Keratinocyte (primary cell): Measurements from ENCODE around the gene MPND. TPM values are rescaled to one million over a fixed set of nuclear protein-coding genes. Genes with fewer than 3 reads are reported as not detected.

Experiments
- DNase-seq: peaks from one replicate; pipeline ENCODE4 v3.0.0-alpha.2; 2011; ENCODE audit warnings: low read depth, missing footprints, low spot score
- FAIRE-seq: peaks from 2 replicates; lab custom pipeline; 2011; peaks lifted over from hg19 to GRCh38; lab: Jason Lieb, UNC
- H2AFZ ChIP-seq: 2 replicates; pipeline ENCODE4 v1.6.0; 2012; ENCODE audit warnings: low read length, control low read depth, inconsistent platforms; ENCODE audit not compliant: control insufficient read depth
- H3K27ac ChIP-seq: 2 replicates; pipeline ENCODE4 v1.5.1; 2011; ENCODE audit warnings: low read length; ENCODE audit not compliant: control insufficient read depth, insufficient read depth
- H3K27me3 ChIP-seq: 3 replicates; pipeline ENCODE4 v1.6.0; 2011; ENCODE audit warnings: low read length; ENCODE audit not compliant: control insufficient read depth, insufficient read depth; ENCODE audit errors: extremely low read depth
- H3K36me3 ChIP-seq, 2 experiments: 2 replicates in 1 of 2; 3 replicates in 1 of 2; pipeline ENCODE4 v1.5.1; 2011; ENCODE audit warnings: low read length in 2 of 2, mild to moderate bottlenecking in 1 of 2; ENCODE audit not compliant: control insufficient read depth in 2 of 2, insufficient read depth in 2 of 2; ENCODE audit errors: extremely low read depth in 1 of 2
- H3K4me1 ChIP-seq: 3 replicates; pipeline ENCODE4 v1.5.1; 2011; ENCODE audit warnings: low read length; ENCODE audit not compliant: control insufficient read depth, insufficient read depth; ENCODE audit errors: extremely low read depth
- H3K4me2 ChIP-seq: 3 replicates; pipeline ENCODE4 v1.6.0; 2011; ENCODE audit warnings: low read depth, low read length; ENCODE audit not compliant: control insufficient read depth, insufficient read depth; ENCODE audit errors: extremely low read depth
- H3K4me3 ChIP-seq, 3 experiments: fragments of 200-600 bp in 1 of 3; sonication (generic) in 1 of 3; 2 replicates in 2 of 3; 3 replicates in 1 of 3; pipeline ENCODE4 v1.5.1; 2011 to 2016; ENCODE audit warnings: low read length in 3 of 3, mild to moderate bottlenecking in 3 of 3, control low read depth in 2 of 3, inconsistent platforms in 1 of 3, low read depth in 1 of 3, mixed read lengths in 1 of 3, mixed run types in 1 of 3, moderate library complexity in 1 of 3; ENCODE audit not compliant: control insufficient read depth in 2 of 3, insufficient read depth in 2 of 3; ENCODE audit errors: extremely low read depth in 1 of 3
- H3K79me2 ChIP-seq: 2 replicates; pipeline ENCODE4 v1.6.0; 2012; ENCODE audit warnings: low read length; ENCODE audit not compliant: control insufficient read depth, insufficient read depth
- H3K9ac ChIP-seq: 3 replicates; pipeline ENCODE4 v1.6.0; 2011; ENCODE audit warnings: low read length; ENCODE audit not compliant: control insufficient read depth, insufficient read depth; ENCODE audit errors: extremely low read depth
- H3K9me1 ChIP-seq: 3 replicates; pipeline ENCODE4 v1.6.0; 2011; ENCODE audit warnings: low read length; ENCODE audit not compliant: control insufficient read depth, insufficient read depth; ENCODE audit errors: extremely low read depth
- H3K9me3 ChIP-seq: 2 replicates; pipeline ENCODE4 v1.5.1; 2012; ENCODE audit warnings: low read depth, low read length; ENCODE audit not compliant: control insufficient read depth
- H4K20me1 ChIP-seq: 3 replicates; pipeline ENCODE4 v1.6.0; 2011; ENCODE audit warnings: low read length; ENCODE audit not compliant: control insufficient read depth, insufficient read depth; ENCODE audit errors: extremely low read depth
- CTCF ChIP-seq, 3 experiments: IDR thresholded peaks in 1 of 3; conservative IDR thresholded peaks in 1 of 3; optimal IDR thresholded peaks in 1 of 3; 2 replicates in 2 of 3; 3 replicates in 1 of 3; pipeline versions ENCODE3 to v1.5.1; 2011; ENCODE audit warnings: low read length in 3 of 3, mild to moderate bottlenecking in 3 of 3, moderate library complexity in 2 of 3, control low read depth in 1 of 3, inconsistent platforms in 1 of 3; ENCODE audit not compliant: insufficient read depth in 2 of 3; ENCODE audit errors: extremely low read depth in 1 of 3
- EZH2 ChIP-seq: IDR thresholded peaks from one replicate; pipeline ENCODE4 v1.6.1; 2012; ENCODE audit warnings: inconsistent platforms, mild to moderate bottlenecking, low read length, moderate library complexity
- dilution Hi-C: fragments of 300-500 bp; cut with MboI; formaldehyde crosslinking; loops from one replicate; pipeline ENCODE4 v1.7.0; 2020; ENCODE audit warnings: low sequenced_read_pairs; ENCODE audit not compliant: extremely low pct_ligation_motif_present
- polyA plus RNA-seq, 5 experiments: library from polyadenylated mRNA; depleted of rRNA in 3 of 5; stranded (reverse) in 3 of 5; stranded (forward) in 1 of 5; unstranded in 1 of 5; fragments of >200 nt; gene quantifications; 1 replicate in 1 of 5; 2 replicates in 3 of 5; 3 replicates in 1 of 5; pipeline versions ENCODE4 v1.2.1 to v1.2.3, GENCODE V29; 2011 to 2012; ENCODE audit warnings: missing spikeins in 2 of 5, low read depth in 1 of 5, low replicate concordance in 1 of 5

The MPND gene
- polyA plus RNA-seq, 1 donor (not counting 4 experiments of a cell fraction or from before 2014, with no cell fraction given): 4.2 TPM

GRCh38 chr19:4358709-4359626 lies 15.6 kb downstream of the MPND start:
- no peaks in the 10 kb centered on the region for H4K20me1 ChIP-seq
- FAIRE-seq (no peak), DNase-seq (no peak)
- H2AFZ ChIP-seq: no peak overlapping the region
- no peaks in the 10 kb centered on the region for H3K9me3 ChIP-seq
- no peak overlapping the region for H3K27ac ChIP-seq
- H3K4me1 ChIP-seq: no peaks in the 10 kb centered on the region
- no peak for TF ChIP-seq CTCF (optimal IDR thresholded peaks at IDR 0.05 in 1 of 3, IDR thresholded peaks at IDR 0.05 in 1 of 3, conservative IDR thresholded peaks at IDR 0.05 in 1 of 3; ENCODE audit: extremely low read depth in 1 of 3, insufficient read depth in 2 of 3, low read length in 3 of 3)
- no peak for TF ChIP-seq EZH2
- H3K9me1 ChIP-seq: no peaks in the 10 kb centered on the region
- dilution Hi-C loops: no loop called here
- H3K36me3 ChIP-seq: peaks cover 16 to 28% of the 10 kb centered on the region in 2 experiments
- no peak overlapping the region for H3K4me2 ChIP-seq
- H3K27me3 ChIP-seq: no peaks in the 10 kb centered on the region
- H3K79me2 ChIP-seq: no peaks in the 10 kb centered on the region
- H3K4me3 ChIP-seq: no peak overlapping the region
- no peak overlapping the region for H3K9ac ChIP-seq

GRCh38 chr19:4359627-4360000 lies 16.3 kb downstream of the MPND start:
- no peak overlapping the region for H3K9ac ChIP-seq
- no peak for DNase-seq
- H3K36me3 ChIP-seq: peaks cover 16 to 28% of the 10 kb centered on the region in 2 experiments
- no peaks in the 10 kb centered on the region for H3K9me1 ChIP-seq
- H3K4me3 ChIP-seq: no peak overlapping the region
- no peak overlapping the region for H3K27ac ChIP-seq
- H4K20me1 ChIP-seq: no peaks in the 10 kb centered on the region
- H2AFZ ChIP-seq: no peak overlapping the region
- no peaks in the 10 kb centered on the region for H3K27me3 ChIP-seq
- H3K4me1 ChIP-seq: no peaks in the 10 kb centered on the region
- dilution Hi-C loops: no loop called here
- no peaks in the 10 kb centered on the region for H3K79me2 ChIP-seq
- no peaks in the 10 kb centered on the region for H3K9me3 ChIP-seq
- no peak for FAIRE-seq
- TF ChIP-seq CTCF (optimal IDR thresholded peaks at IDR 0.05 in 1 of 3, IDR thresholded peaks at IDR 0.05 in 1 of 3, conservative IDR thresholded peaks at IDR 0.05 in 1 of 3; ENCODE audit: extremely low read depth in 1 of 3, insufficient read depth in 2 of 3, low read length in 3 of 3): no peak
- TF ChIP-seq EZH2: no peak
- no peak overlapping the region for H3K4me2 ChIP-seq
